HFFc6 (cell line): ENCODE measurements around the gene TM4SF5. TPM values are rescaled to one million over a fixed set of nuclear protein-coding genes. Genes with fewer than 3 reads are reported as not detected.
A peak's percentile ranks its signal among the peaks of the same experiment; 100 is the strongest.

Experiments
- DNase-seq: peaks from one replicate; pipeline ENCODE4 v3.0.0-alpha.2; 2018
- H3K27ac Mint-ChIP-seq: 2 replicates; pipeline ENCODE4 v1.8.0; 2020; ENCODE audit warnings: mild to moderate bottlenecking, mixed read lengths
- H3K27me3 Mint-ChIP-seq: 2 replicates; pipeline ENCODE4 v1.8.0; 2021; ENCODE audit warnings: mild to moderate bottlenecking, moderate library complexity, mixed read lengths; ENCODE audit not compliant: insufficient read depth
- H3K36me3 Mint-ChIP-seq: 2 replicates; pipeline ENCODE4 v1.8.0; 2021; ENCODE audit warnings: low read depth, mixed read lengths
- H3K4me1 Mint-ChIP-seq: 2 replicates; pipeline ENCODE4 v1.8.0; 2020; ENCODE audit warnings: low read depth, mixed read lengths
- H3K4me3 Mint-ChIP-seq: 2 replicates; pipeline ENCODE4 v1.8.0; 2020; ENCODE audit warnings: mild to moderate bottlenecking, moderate library complexity, mixed read lengths
- H3K9me3 Mint-ChIP-seq: 2 replicates; pipeline ENCODE4 v1.8.0; 2020; ENCODE audit warnings: mild to moderate bottlenecking, mixed read lengths
- total RNA-seq, 6 experiments: library from RNA; stranded (reverse); fragmentation: NEBNext Ultra II Directional; extraction: Animal tissue kit (Norgen Biotek cat#: 25700); gene quantifications; 2 replicates in 1 of 6; 3 replicates in 5 of 6; pipeline ENCODE4 v1.2.3, GENCODE V29; 2021
- TF ChIP-seq, protein P1 (sequence below): fragments of 200-600 bp; sonication (generic); IDR thresholded peaks from 2 replicates; pipeline ENCODE4 v1.5.0; 2021; ENCODE audit warnings: antibody characterized with exemption, mild to moderate bottlenecking

Gene TM4SF5
- total RNA-seq, 6 experiments from 2014 or later: not detected

- Mint-ChIP-seq H3K27ac (peak overlapping the region; percentile 83), H3K27me3 (peaks cover 7% of the 10 kb centered on the region), H3K36me3 (no peaks in the 10 kb centered on the region), H3K9me3 (no peaks in the 10 kb centered on the region), H3K4me3 (peak overlapping the region; percentile 81), H3K4me1 (peaks cover 37% of the 10 kb centered on the region)
- DNase-seq: no peak
- TF ChIP-seq, protein P1, sequence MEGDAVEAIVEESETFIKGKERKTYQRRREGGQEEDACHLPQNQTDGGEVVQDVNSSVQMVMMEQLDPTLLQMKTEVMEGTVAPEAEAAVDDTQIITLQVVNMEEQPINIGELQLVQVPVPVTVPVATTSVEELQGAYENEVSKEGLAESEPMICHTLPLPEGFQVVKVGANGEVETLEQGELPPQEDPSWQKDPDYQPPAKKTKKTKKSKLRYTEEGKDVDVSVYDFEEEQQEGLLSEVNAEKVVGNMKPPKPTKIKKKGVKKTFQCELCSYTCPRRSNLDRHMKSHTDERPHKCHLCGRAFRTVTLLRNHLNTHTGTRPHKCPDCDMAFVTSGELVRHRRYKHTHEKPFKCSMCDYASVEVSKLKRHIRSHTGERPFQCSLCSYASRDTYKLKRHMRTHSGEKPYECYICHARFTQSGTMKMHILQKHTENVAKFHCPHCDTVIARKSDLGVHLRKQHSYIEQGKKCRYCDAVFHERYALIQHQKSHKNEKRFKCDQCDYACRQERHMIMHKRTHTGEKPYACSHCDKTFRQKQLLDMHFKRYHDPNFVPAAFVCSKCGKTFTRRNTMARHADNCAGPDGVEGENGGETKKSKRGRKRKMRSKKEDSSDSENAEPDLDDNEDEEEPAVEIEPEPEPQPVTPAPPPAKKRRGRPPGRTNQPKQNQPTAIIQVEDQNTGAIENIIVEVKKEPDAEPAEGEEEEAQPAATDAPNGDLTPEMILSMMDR: no peak
Observed at GRCh38 chr17:4790705-4791088, 19.0 kb downstream of the TM4SF5 start.

DNA sequence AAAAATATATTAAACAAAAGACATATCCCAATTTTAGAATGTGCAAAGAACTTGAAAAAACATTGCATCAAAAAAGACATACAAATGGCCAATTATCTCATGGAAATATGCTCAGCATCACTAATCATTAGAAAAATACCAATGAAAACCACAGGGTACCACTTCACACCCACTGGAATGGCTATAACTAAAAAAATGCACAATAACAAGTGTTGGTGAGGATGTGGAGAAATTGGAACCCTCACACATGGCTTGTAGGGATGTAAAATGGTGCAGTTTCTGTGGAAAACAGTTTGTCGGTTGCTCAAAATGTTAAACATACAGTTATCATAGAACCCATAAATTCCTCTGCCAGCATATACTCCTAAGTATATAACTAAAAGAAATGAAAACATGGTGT lies 23.5 kb downstream of the TM4SF5 start:
- Mint-ChIP-seq H3K36me3 (peaks cover 22% of the 10 kb centered on the region), H3K4me3 (peak overlapping the region; percentile 98), H3K9me3 (no peaks in the 10 kb centered on the region), H3K27ac (peak overlapping the region; percentile 95), H3K4me1 (peaks cover 18% of the 10 kb centered on the region), H3K27me3 (no peaks in the 10 kb centered on the region; the same call in 1 of the 2 replicates)
- no peak for DNase-seq
- TF ChIP-seq, protein P1: no peak

DNA sequence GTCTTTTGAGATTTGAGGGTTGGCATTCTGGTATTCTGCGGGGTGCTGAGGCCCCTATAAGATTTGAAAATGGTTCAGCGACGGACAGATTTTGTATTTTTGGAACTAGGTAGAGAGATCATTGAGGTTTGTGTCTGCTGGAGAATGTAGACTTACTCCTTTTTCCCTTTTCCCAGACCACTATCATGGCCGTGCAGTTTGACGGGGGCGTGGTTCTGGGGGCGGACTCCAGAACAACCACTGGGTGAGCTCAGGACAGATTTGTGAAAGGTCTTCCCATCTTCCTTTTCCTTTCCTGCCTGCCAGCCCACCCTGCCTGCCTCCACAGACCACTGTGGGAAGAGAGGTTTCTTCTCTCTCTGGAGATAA lies 24.9 kb downstream of the TM4SF5 start:
- peaks cover 9% of the 10 kb centered on the region for H3K4me1 Mint-ChIP-seq
- no peaks in the 10 kb centered on the region; the same call in 1 of the 2 replicates for H3K27me3 Mint-ChIP-seq
- H3K27ac Mint-ChIP-seq: peak overlapping the region; percentile 95
- TF ChIP-seq, protein P1: no peak
- peaks cover 22% of the 10 kb centered on the region for H3K36me3 Mint-ChIP-seq
- H3K4me3 Mint-ChIP-seq: peak overlapping the region; percentile 98
- peak; percentile 38 for DNase-seq
- H3K9me3 Mint-ChIP-seq: no peaks in the 10 kb centered on the region

DNA sequence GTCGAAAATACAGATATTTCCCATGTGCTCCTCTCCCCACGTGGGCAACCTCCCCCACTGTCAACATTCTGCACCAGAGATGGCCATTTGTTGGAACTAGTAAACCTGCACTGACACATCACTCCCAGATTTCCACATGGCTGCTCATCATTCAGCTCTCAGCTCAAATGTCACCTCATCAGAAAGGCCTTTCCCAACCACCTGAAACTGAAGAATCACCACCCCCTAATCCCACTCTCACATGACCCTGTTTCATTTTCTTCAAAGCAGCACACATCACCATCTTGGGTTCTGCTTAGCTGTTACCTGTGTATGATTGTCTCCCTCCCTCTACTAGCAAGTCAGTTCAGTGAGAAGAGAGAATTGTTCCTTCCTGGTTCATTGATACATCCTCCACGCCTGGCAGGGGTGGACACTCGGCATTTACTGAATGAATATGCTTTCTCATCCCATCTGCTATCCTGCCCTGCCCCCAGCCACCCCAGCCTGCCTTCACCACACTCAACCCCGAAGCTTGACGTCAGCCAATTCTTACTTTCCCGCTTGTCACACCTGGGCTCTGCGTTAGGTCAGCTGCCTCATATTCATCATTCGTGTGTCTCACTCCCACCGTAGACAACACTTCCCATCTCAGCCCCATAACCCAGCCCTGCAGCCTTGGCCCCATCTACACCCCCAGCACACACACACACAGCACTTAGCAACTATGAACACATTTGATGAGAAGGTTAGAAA lies 28.9 kb downstream of the TM4SF5 start:
- no peaks in the 10 kb centered on the region; the same call in 1 of the 2 replicates for H3K27me3 Mint-ChIP-seq
- H3K36me3 Mint-ChIP-seq: peaks cover 22% of the 10 kb centered on the region
- DNase-seq: no peak
- no peak overlapping the region for H3K27ac Mint-ChIP-seq
- TF ChIP-seq, protein P1: no peak
- H3K4me1 Mint-ChIP-seq: peaks cover 5% of the 10 kb centered on the region
- no peaks in the 10 kb centered on the region for H3K9me3 Mint-ChIP-seq
- H3K4me3 Mint-ChIP-seq: no peak overlapping the region

DNA sequence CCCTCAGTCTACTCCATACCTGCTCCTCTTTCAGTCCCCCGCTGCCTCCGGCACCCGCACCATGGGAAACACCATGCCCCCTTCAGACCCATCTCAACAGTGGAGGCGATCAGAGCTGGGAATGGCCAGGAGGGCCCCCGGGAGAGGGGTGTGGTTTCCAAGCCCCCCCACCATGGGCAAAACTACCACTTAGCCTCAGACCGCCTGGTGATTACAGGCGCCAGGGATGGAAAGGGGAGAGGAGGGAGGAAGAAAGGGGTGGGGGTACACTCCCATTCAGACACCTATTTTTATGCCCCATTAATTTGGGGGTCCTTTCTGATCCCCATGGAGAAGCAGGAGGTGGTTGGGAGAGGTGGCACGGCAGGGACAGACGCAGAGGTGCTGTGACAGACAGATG lies 30.5 kb downstream of the TM4SF5 start, which contains the start of gene C17orf114:
Gene C17orf114 (minus strand): TSS at position 101 of the 400 bp plus-strand sequence.
- no peaks in the 10 kb centered on the region for H3K9me3 Mint-ChIP-seq
- DNase-seq: no peak
- H3K4me3 Mint-ChIP-seq: no peak within 1 kb of the TSS
- H3K27me3 Mint-ChIP-seq: no peaks in the 10 kb centered on the region; the same call in 1 of the 2 replicates
- H3K36me3 Mint-ChIP-seq: peaks cover 12% of the 10 kb centered on the region
- TF ChIP-seq, protein P1: no peak
- peaks cover 6% of the 10 kb centered on the region; the same call in 1 of the 2 replicates for H3K4me1 Mint-ChIP-seq
- H3K27ac Mint-ChIP-seq: no peak within 1 kb of the TSS
